NCI-H1105 treated with DMSO at 0.1 percent for 48 hours (cell line): ENCODE data around the gene TTLL8.

Experiments
- DNase-seq: peaks from one replicate; lab custom pipeline; 2025; lab: John Stamatoyannopoulos, UW

The TTLL8 gene

GRCh38 chr22:50041361-50042065, 16.6 kb downstream of the TTLL8 start:
- DNase-seq = no peak

GRCh38 chr22:50040717-50041116, 17.4 kb downstream of the TTLL8 start:
- DNase-seq = no peak

GRCh38 chr22:50039669-50040443, 18.2 kb downstream of the TTLL8 start:
- DNase-seq = no peak

GRCh38 chr22:50035976-50036724, 21.9 kb downstream of the TTLL8 start:
- no peak for DNase-seq

- no peak for DNase-seq
These were observed 22.8 kb downstream of the TTLL8 start for GRCh38 chr22:50035131-50035881.

- DNase-seq = no peak
These were observed 23.7 kb downstream of the TTLL8 start for GRCh38 chr22:50034126-50035081.

GRCh38 chr22:50032941-50033601, 25.0 kb downstream of the TTLL8 start:
- no peak for DNase-seq

GRCh38 chr22:50032109-50032871, 25.8 kb downstream of the TTLL8 start:
- DNase-seq = no peak

- DNase-seq = no peak
These were observed 26.7 kb downstream of the TTLL8 start for GRCh38 chr22:50031189-50032091.

- DNase-seq = peak; percentile 47
These were observed 27.6 kb downstream of the TTLL8 start for GRCh38 chr22:50030297-50031188.

GRCh38 chr22:50027639-50028537, 30.2 kb downstream of the TTLL8 start:
- peak; percentile 25 for DNase-seq

- DNase-seq = no peak
These were observed 32.1 kb downstream of the TTLL8 start for GRCh38 chr22:50025993-50026392.

GRCh38 chr22:50022171-50022819, 35.8 kb downstream of the TTLL8 start:
- DNase-seq = no peak

- no peak for DNase-seq
These were observed 37.5 kb downstream of the TTLL8 start for GRCh38 chr22:50020606-50021005.

GRCh38 chr22:50019316-50019715, 38.8 kb downstream of the TTLL8 start:
- no peak for DNase-seq
